Activated CD8-positive, alpha-beta memory T cell treated with anti-CD3 and anti-CD28 coated beads, Interleukin-2, amount 50 U/mL, for 4 hours (primary cell): Measurements from ENCODE around the gene UVRAG.

ENCODE experiments used
- DNase-seq: peaks from one replicate; pipeline ENCODE4 v3.0.0-alpha.2; 2020

UVRAG gene

DNA sequence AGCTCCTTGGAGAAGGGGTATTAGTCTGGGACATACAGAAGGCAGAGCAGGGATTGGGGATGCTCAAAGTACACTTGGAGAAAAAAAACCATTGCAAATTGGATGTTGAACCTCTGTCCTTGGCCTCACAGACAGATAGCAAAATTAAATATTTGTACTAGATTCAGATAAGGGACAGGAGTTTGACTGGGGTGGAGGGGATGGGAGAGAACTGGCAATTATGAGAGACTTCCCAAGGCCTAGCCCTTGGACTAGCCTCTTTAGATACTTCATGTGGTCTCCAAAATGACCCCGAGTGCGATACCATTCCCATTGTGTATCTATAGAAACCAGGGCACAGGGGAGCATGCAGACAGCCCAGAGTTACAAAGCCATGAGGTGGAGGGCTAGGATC lies 30.9 kb upstream of the UVRAG start:
- no peak for DNase-seq

DNA sequence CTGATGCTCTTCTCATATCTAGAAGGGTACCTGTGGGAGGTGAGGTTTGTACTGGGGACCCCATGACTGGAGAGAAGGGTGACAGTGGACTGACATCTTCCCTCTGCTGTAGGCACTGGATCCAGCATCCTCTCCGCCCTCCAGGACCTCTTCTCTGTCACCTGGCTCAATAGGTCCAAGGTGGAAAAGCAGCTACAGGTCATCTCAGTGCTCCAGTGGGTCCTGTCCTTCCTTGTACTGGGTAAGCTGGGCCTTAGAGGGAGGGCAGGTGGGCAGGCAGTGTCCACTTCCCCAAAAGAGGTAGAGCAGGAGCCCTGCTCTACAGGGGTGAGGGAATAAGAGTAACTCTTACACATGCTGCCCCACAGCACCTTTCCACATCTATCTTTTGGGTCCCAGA lies 30.5 kb upstream of the UVRAG start:
- no peak for DNase-seq

DNA sequence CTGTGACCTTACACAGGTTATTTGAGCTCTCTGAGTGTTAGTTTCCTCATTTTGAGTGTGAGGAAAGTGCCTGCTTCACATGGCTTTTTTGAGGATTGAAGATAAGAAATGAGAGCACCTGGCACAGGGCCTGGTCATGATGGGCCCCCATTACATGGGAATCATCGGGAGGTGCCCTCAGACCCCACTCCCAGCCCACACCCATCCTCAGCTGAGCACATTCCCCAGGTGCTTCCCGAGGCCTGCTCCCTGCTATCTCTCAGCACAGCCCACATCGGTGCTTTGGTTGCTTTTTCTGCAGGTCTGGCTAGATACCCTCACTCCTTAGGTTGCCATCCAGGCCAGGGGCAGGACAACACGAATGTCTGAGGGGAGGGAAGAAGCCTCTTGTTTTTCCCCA lies 29.8 kb upstream of the UVRAG start:
- DNase-seq, result no peak

DNA sequence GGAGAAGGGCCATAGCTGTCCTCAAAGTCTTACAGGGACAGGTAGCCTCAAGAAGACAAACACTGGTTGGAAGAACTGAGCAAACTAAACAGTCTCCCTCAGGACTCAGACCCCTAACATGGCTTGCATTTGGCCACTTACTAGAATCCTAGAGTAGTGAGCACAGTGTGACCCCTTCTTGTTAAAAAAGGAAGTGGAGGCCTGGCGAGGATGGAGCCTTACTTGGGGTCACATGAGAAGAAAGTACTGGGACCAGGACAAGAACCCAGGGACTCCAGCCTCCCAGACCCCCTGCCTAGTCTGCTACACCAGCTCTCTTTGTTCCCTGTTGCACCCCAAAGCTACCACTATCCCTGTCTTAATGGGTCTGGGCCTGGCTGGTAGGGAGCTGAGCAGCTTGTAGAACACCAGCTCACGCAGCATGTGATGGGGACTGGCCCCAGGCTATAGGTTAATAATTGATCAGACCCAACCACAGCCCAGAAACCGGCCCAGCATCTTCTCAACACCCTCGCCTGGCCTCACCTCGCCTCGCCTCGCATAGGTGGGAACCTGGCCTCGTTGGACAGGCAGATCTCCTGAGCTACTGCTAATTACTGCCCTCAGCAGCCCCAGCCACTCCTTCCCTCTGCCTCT lies 28.8 kb upstream of the UVRAG start:
- DNase-seq, result no peak

DNA sequence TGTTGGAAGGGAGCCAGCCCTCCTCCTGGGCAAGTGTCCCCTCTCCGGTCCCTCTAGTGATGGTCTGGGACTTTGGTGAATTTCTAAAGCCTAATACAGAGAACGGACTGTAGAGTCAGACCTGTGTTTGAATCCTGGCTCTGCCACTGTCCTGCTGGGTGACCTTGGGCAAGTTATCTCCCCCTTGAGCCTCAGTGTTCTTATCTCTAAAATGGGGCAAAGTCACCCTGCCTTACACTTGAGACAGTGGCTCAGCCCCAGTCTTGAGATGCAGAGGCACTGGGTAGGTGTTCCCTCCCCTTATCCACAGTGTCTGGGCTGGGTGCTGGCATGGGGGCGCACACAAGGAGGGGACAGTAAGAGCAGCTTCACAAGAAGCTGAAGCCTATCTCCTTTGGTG lies 25.5 kb upstream of the UVRAG start:
- no peak for DNase-seq

- DNase-seq, result no peak
These were observed 24.0 kb upstream of the UVRAG start for GRCh38 chr11:75790986-75791385.

DNA sequence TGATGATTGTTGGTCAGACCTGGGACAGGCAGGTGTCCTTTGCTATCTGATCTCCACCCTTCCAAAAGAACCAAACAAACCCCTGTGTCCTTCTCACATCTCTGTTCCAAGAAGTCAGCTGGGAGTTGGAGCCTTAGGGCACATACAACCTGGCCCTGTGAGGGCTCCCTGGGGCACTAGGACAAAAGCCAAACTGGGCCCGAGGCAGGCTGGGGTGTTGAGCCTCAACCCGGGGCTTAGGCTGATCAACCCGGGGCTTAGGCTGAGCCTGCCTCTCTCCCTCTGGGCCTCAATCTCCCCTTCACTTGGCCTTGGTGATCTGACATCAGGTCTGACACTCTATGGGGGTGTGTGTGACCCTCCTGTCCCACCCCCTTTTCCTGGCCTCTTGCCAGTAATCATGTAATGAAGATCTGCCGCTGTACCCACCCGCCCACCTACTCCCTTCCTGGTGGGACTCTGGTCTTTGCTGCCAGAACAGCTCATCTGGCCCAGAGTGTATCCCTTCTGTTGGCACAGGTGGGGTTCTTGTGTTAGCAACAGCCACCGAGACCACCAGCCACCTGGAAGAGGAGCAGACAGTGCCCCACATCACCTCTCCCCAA lies 22.8 kb upstream of the UVRAG start:
- no peak for DNase-seq

DNA sequence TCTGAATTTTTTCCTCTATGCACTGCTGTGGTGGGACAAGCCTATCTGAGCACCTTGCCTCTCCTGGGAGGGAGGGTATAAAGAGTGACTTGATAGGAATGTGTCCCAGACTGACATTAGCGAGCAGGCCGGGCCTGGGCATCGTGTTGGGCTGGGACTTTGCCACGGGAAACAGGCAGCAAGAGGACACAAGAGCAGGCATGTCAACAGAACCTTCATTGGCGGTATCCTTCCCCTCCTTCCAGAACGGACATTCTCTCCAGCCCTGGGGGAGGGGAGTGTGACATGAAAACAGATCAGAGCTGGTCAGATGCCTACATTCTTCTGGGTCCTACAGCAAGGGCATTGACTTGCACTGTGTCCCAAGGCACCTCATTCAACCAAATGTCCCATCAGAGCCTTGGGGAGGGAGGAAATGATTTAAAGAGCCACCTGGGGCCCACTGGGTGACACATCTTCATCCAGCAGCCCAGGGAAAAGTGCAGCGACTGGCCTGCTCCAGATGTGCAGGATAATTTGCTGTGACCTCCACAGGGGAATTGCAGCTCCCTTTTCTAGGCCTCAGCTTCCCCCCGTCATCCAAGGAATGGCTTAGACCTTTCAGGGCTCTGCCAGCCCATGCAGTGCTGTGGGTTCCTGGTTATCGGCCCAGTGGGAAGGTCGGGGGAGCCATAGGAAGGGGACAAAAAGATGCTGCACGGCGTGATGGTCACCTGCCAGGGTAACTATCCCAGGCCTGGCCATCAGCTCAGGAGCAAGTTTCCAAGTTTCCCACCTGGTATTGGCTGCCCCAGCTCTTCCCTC lies 21.8 kb upstream of the UVRAG start:
- DNase-seq, result no peak

- DNase-seq, result no peak
These were observed 21.0 kb upstream of the UVRAG start for GRCh38 chr11:75793966-75794365.

GRCh38 chr11:75795276-75796090 lies 19.5 kb upstream of the UVRAG start:
- no peak for DNase-seq

DNA sequence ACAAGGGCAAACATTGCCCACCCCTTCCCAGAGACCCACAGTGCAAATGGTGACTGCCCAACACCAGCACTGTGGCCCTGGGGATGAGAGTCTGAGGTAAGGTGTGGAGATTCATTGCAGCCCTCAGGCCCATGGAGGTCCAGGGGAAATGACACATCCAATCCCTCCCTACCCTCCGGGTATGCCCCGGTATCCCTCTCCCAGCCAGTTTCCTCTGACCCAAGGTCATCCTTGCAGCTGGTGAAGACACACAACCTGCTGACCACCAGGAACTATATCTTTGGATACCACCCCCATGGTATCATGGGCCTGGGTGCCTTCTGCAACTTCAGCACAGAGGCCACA lies 18.9 kb upstream of the UVRAG start:
- no peak for DNase-seq

GRCh38 chr11:75797116-75797515 lies 17.9 kb upstream of the UVRAG start:
- DNase-seq, result no peak

- no peak for DNase-seq
These were observed 17.2 kb upstream of the UVRAG start for GRCh38 chr11:75797792-75798191.

GRCh38 chr11:75800136-75800675 lies 14.8 kb upstream of the UVRAG start:
- DNase-seq, result no peak

- no peak for DNase-seq
These were observed 14.2 kb upstream of the UVRAG start for GRCh38 chr11:75800728-75801361.

- DNase-seq, result no peak
These were observed 13.5 kb upstream of the UVRAG start for GRCh38 chr11:75801362-75802020.

DNA sequence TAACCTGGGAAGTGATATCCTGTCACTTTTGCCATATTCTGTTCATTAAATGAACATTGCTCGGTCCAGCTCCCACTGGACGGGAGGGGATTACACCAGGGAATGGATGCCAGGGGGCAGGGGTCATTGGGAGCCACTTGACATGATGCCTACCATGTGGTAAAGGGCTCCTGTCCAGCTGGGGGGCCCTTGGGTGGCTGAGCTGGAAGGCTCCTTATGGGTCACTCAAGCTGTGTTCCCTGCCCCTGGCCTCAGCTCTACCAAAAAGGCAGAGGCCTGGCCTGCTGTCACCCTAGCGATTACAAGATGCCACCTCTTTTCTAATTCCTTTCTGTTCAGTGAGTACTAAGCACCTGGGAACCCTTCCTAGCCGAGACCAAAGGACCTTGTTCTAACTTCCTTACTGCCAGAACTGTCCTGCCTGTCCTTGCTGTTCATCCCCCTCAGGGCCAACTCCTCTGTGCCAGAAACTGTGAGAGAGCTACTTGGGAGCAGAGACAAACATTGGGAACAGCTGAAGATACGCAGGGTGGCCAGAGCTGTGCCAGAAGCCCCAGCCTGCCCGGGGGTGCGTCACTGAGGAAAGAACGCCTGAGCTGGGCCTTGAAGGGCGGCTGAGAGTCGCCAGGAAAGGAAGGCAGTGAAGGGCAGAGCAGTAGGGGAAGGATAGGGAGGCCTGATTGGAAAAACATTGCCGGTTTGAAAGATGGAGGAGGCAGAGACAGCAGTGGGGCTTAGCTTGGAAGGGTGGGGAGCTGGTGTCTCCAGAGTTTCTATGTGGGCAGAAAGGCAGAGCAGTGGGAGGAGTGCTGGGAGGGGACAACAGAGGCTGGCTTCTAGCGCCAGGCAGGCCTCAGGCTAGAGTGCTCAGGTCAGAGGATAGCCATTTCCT lies 12.7 kb upstream of the UVRAG start:
- DNase-seq, result no peak

GRCh38 chr11:75802913-75803820 lies 11.8 kb upstream of the UVRAG start:
- peak; percentile 73 for DNase-seq

- no peak for DNase-seq
These were observed 5.9 kb upstream of the UVRAG start for GRCh38 chr11:75809111-75809510.

DNA sequence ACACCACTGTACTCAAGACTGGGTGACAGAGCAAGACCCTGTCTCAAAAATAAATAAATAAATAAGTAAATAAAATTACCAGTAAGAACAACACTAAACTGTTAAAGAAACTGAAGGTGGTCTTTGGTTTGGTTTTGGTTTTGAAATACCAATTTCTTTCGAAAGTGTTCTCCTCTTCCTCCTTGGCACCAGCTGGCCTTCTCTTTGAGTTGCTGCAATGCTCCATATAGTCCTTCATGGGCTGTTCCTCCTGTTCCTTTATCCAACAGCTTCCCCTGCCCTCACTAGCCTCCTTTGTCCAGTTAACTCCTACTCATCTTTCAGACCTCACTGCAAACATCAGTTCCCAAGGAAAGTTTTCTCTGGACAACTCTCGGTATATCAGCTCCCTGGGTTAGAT lies 5.0 kb upstream of the UVRAG start:
- no peak for DNase-seq
